GM19395 (cell line): ENCODE results near the gene ZNF581.

Experiments
- ATAC-seq: cut with Tn5 transposase; IDR thresholded peaks from one replicate; pipeline ENCODE4 v1.9.1; 2021; ENCODE audit warnings: mild to moderate bottlenecking, moderate library complexity; ENCODE audit not compliant: unreplicated experiment

Gene ZNF581

GRCh38 chr19:55647732-55648584, 4.5 kb downstream of the ZNF581 start, which contains the start of gene CCDC106:
Gene CCDC106 (plus strand): TSS chr19:55648212. CDS start chr19:55649047, 835 bp downstream.
- ATAC-seq = no peak

GRCh38 chr19:55648585-55649267, 5.3 kb downstream of the ZNF581 start:
- ATAC-seq = no peak

GRCh38 chr19:55649268-55650125, 6.0 kb downstream of the ZNF581 start:
- ATAC-seq = no peak

- no peak for ATAC-seq
These were observed 6.7 kb downstream of the ZNF581 start for GRCh38 chr19:55650126-55650557.

GRCh38 chr19:55650602-55651230, 7.3 kb downstream of the ZNF581 start:
- no peak for ATAC-seq

GRCh38 chr19:55651236-55651635, 7.8 kb downstream of the ZNF581 start:
- no peak for ATAC-seq

GRCh38 chr19:55652311-55653128, 9.1 kb downstream of the ZNF581 start:
- ATAC-seq = no peak

- peak; percentile 54 for ATAC-seq
These were observed 10.3 kb downstream of the ZNF581 start for GRCh38 chr19:55653651-55654322.

GRCh38 chr19:55654323-55654867, 10.9 kb downstream of the ZNF581 start:
- ATAC-seq = peak; percentile 56

GRCh38 chr19:55654868-55655647, 11.6 kb downstream of the ZNF581 start, which contains the start of gene U2AF2:
Gene U2AF2 (plus strand): TSS chr19:55655035. CDS start chr19:55655105, 70 bp downstream.
- peak; percentile 41 for ATAC-seq

GRCh38 chr19:55655648-55656040, 12.2 kb downstream of the ZNF581 start:
- ATAC-seq = no peak

- ATAC-seq = no peak
These were observed 13.1 kb downstream of the ZNF581 start for GRCh38 chr19:55656552-55656951.

GRCh38 chr19:55656988-55657747, 13.7 kb downstream of the ZNF581 start:
- ATAC-seq = no peak

GRCh38 chr19:55658846-55659459, 15.5 kb downstream of the ZNF581 start:
- ATAC-seq = no peak

GRCh38 chr19:55659822-55660221, 16.4 kb downstream of the ZNF581 start:
- ATAC-seq = no peak

GRCh38 chr19:55660404-55660803, 17.0 kb downstream of the ZNF581 start:
- ATAC-seq = no peak

GRCh38 chr19:55660991-55661390, 17.5 kb downstream of the ZNF581 start:
- no peak for ATAC-seq
